K562 (cell line): ENCODE results near the gene EPHB1. TPM values are rescaled to one million over a fixed set of nuclear protein-coding genes. Genes with fewer than 3 reads are reported as not detected.

Experiments used
- ATAC-seq: fragments of 200-7000 bp; cut with Tn5 transposase; 3 replicates; pipeline ENCODE4 v1.9.1; 2020; ENCODE audit warnings: moderate library complexity
- BruUV-seq: library from RNA; stranded (reverse); fragments of 400-500 nt; replicated peaks from 2 replicates; lab custom pipeline; 2021; lab: Mats Ljungman, UMichigan
- CTCF ChIA-PET: fragments of 300-600 bp; formaldehyde crosslinking; extraction: SDS; loops from one replicate; lab custom pipeline; 2021; ENCODE audit warnings: low intra/inter-chr PET ratio; lab: Yijun Ruan, JAX
- POLR2A ChIA-PET: fragments of 300-600, 350-650 bp; sonication (Branson Sonifier 250); formaldehyde crosslinking; extraction: SDS; loops from one replicate; lab custom pipeline; 2021; ENCODE audit warnings: antibody characterized with exemption, inconsistent platforms; lab: Yijun Ruan, JAX
- DNase-seq, 4 experiments: peaks; one replicate each; pipeline versions ENCODE4 v3.0.0 to v3.0.0-alpha.2; 2011 to 2018; ENCODE audit warnings: low spot score in 3 of 4, mixed read lengths in 3 of 4; ENCODE audit errors: extremely low read depth in 1 of 4
- FAIRE-seq: peaks from 2 replicates; lab custom pipeline; 2011; peaks lifted over from hg19 to GRCh38; lab: Jason Lieb, UNC
- H2AFZ ChIP-seq: 2 replicates; pipeline ENCODE4 v1.6.0; 2011; ENCODE audit warnings: low read depth, low read length, control low read depth, inconsistent platforms
- H3K27ac ChIP-seq: fragments of 200-600 bp; 3 replicates; pipeline ENCODE4 v1.8.0; 2011; ENCODE audit warnings: low read depth, mild to moderate bottlenecking, control low read depth, inconsistent platforms, low read length, moderate library complexity, mixed read lengths; ENCODE audit errors: extremely low read depth
- H3K27me3 ChIP-seq, 2 experiments: fragments of 300-600 bp in 1 of 2; 2 replicates in 1 of 2; 3 replicates in 1 of 2; pipeline versions ENCODE4 v1.6.0 to v1.8.0; 2011; ENCODE audit warnings: inconsistent platforms in 2 of 2, low read length in 2 of 2, mild to moderate bottlenecking in 1 of 2, mixed read lengths in 1 of 2, moderate library complexity in 1 of 2; ENCODE audit not compliant: control insufficient read depth in 2 of 2, insufficient read depth in 2 of 2
- H3K36me3 ChIP-seq: fragments of 300-600 bp; 3 replicates; pipeline ENCODE4 v1.8.0; 2011; ENCODE audit warnings: mild to moderate bottlenecking, low read length, inconsistent platforms; ENCODE audit not compliant: control insufficient read depth, insufficient read depth
- H3K4me1 ChIP-seq, 2 experiments: fragments of 200-600 bp in 1 of 2; replicated peaks in 1 of 2; 2 replicates in 1 of 2; 3 replicates in 1 of 2; pipeline versions ENCODE4 v1.5.1 to v1.8.0; 2011; ENCODE audit warnings: inconsistent platforms in 2 of 2, low read length in 2 of 2, mild to moderate bottlenecking in 1 of 2, mixed read lengths in 1 of 2, moderate library complexity in 1 of 2; ENCODE audit not compliant: control insufficient read depth in 2 of 2, insufficient read depth in 2 of 2
- H3K4me2 ChIP-seq: 2 replicates; pipeline ENCODE4 v1.6.1; 2011; ENCODE audit warnings: low read length, control low read depth, inconsistent platforms, mixed read lengths; ENCODE audit not compliant: insufficient read depth
- H3K4me3 ChIP-seq: fragments of 200-600 bp; sonication (generic), shearing (Covaris generic); 2 replicates; pipeline ENCODE4 v1.5.1; 2016; ENCODE audit warnings: control low read depth, inconsistent platforms
- H3K79me2 ChIP-seq: fragments of 200-600 bp; 3 replicates; pipeline ENCODE4 v1.8.0; 2011; ENCODE audit warnings: low read length, inconsistent platforms; ENCODE audit not compliant: control insufficient read depth, insufficient read depth
- H3K9ac ChIP-seq, 2 experiments: 2 replicates each; pipeline versions ENCODE4 v1.6.0 to v1.6.1; 2011; ENCODE audit warnings: low read depth in 2 of 2, low read length in 2 of 2, control low read depth in 1 of 2, inconsistent platforms in 1 of 2, mild to moderate bottlenecking in 1 of 2, mixed read lengths in 1 of 2; ENCODE audit not compliant: insufficient read depth in 1 of 2
- H3K9me1 ChIP-seq: one replicate; pipeline ENCODE4 v1.6.0; 2011; ENCODE audit warnings: inconsistent platforms, mild to moderate bottlenecking, low read length, moderate library complexity; ENCODE audit not compliant: control insufficient read depth, insufficient read depth
- H3K9me3 ChIP-seq: replicated peaks from 2 replicates; pipeline ENCODE4 v1.5.1; 2011; ENCODE audit warnings: low read depth, low read length, inconsistent platforms; ENCODE audit not compliant: control insufficient read depth, insufficient read depth
- H4K20me1 ChIP-seq: replicated peaks from 2 replicates; pipeline ENCODE4 v1.6.1; 2011; ENCODE audit warnings: low read length, inconsistent platforms, mixed read lengths; ENCODE audit not compliant: control insufficient read depth, insufficient read depth
- MYBL2 ChIP-seq, 2 experiments: fragments of 450-650 bp in 1 of 2; sonication (generic) in 1 of 2; formaldehyde crosslinking in 1 of 2; IDR thresholded peaks; 2 replicates each; pipeline versions ENCODE4 v1.6.1 to v1.8.1; 2017 to 2022; ENCODE audit warnings: borderline replicate concordance in 1 of 2, inconsistent platforms in 1 of 2, low read depth in 1 of 2, mild to moderate bottlenecking in 1 of 2, missing genetic modification reagents in 1 of 2, moderate library complexity in 1 of 2
- ZNF668 ChIP-seq: fragments of 250-450 bp; sonication (Bioruptor Pico); IDR thresholded peaks from 2 replicates; pipeline ENCODE4 v1.8.0; 2022; ENCODE audit warnings: mild to moderate bottlenecking, inconsistent platforms
- WGBS: fragments of 100-300 bp; shearing (Covaris generic); methylation state at CpG from one replicate; pipeline ENCODE4 v1.1.6; 2016; ENCODE audit warnings: low coverage, mixed read lengths; ENCODE audit not compliant: insufficient coverage; ENCODE audit errors: missing lambda C conversion rate; 5-methylcytosine and 5-hydroxymethylcytosine counted together
- in situ Hi-C: fragments of 300-500 bp; cut with MboI; formaldehyde crosslinking; loops from 4 replicates; pipeline ENCODE4 v1.15.0; 2018; ENCODE audit warnings: inconsistent platforms, mixed read lengths
- intact Hi-C: fragments of 100-400 bp; cut with micrococcal nuclease; formaldehyde crosslinking; loops from 2 replicates; pipeline ENCODE4 v1.14.2; 2022
- polyA plus RNA-seq, 8 experiments: library from polyadenylated mRNA; depleted of rRNA in 4 of 8; stranded (reverse) in 5 of 8; unstranded in 3 of 8; fragments of >200 nt; fragmentation: Nextera tagmentation in 2 of 8; fragmentation: Illumina TruSeq in 1 of 8; extraction: Ambion mirVana in 2 of 8; extraction: Trizol in 1 of 8; gene quantifications; 2 replicates each; pipeline versions ENCODE4 v1.2.1 to v1.2.3, GENCODE V29; 2011 to 2014; ENCODE audit warnings: inconsistent platforms in 1 of 8, missing spikeins in 1 of 8
- total RNA-seq, 7 experiments: library from RNA; depleted of rRNA in 6 of 7; stranded (reverse); fragments of >200 nt in 6 of 7; fragmentation: Illumina TruSeq in 2 of 7; extraction: Trizol in 2 of 7; gene quantifications; 2 replicates each; pipeline versions ENCODE4 v1.2.1 to v1.2.3, GENCODE V29; 2011 to 2021; ENCODE audit warnings: low replicate concordance in 1 of 7
- TF ChIP-seq, protein P1 (sequence below): fragments of 250-450 bp; sonication (Bioruptor Pico); IDR thresholded peaks from 2 replicates; pipeline ENCODE4 v1.4.0; 2020

Gene EPHB1
- total and polyA plus RNA-seq, 9 of the 15 experiments (the other 6 are each of a cell fraction or from before 2014, with no cell fraction given): 0.29 TPM; not detected in 8

DNA sequence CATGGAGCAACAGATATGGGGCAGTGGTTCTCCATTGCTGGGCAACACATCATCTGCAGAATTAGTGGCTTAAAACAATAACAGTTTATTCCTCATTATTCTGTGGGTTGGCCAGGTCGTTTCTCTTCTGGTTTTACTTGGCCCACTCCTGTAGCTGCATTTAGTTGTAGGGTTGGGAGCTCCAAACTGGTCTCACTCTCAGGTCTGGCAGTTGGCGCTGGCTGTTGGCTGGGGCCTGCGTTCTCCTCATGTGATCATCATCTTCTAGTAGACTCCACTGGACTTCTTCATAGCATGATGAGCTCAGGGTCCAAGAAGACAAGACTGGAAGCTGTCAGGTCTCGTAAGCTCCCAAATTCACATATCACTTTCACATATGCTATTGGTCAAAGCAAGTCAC is 91.9 kb downstream of the EPHB1 start:
- FAIRE-seq: no peak
- Histone ChIP-seq H3K79me2 (no peaks in the 10 kb centered on the region), H3K4me2 (no peak overlapping the region), H3K4me1 (no peaks in the 10 kb centered on the region), H3K27me3 (no peaks in the 10 kb centered on the region; a peak in 1 of 5 replicates), H3K9me1 (no peaks in the 10 kb centered on the region), H3K9ac (no peak overlapping the region), H4K20me1 (no peaks in the 10 kb centered on the region; the same call in 1 of the 2 replicates), H3K9me3 (no peaks in the 10 kb centered on the region)
- ChIA-PET CTCF (no interaction called here), POLR2A (no interaction called here)
- no TSS peak for BruUV-seq
- WGBS: 0% methylated on average over 2 of the region's 4 CpGs
- no peak for DNase-seq
- ATAC-seq: no peak
- TF ChIP-seq MYBL2 (IDR thresholded peaks at IDR 0.05; ENCODE audit: low read depth) (no peak), MYBL2 (CRISPR knock-in tag; IDR thresholded peaks at IDR 0.05; ENCODE audit: borderline replicate concordance) (no peak), ZNF668 (no peak)
- TF ChIP-seq, protein P1, sequence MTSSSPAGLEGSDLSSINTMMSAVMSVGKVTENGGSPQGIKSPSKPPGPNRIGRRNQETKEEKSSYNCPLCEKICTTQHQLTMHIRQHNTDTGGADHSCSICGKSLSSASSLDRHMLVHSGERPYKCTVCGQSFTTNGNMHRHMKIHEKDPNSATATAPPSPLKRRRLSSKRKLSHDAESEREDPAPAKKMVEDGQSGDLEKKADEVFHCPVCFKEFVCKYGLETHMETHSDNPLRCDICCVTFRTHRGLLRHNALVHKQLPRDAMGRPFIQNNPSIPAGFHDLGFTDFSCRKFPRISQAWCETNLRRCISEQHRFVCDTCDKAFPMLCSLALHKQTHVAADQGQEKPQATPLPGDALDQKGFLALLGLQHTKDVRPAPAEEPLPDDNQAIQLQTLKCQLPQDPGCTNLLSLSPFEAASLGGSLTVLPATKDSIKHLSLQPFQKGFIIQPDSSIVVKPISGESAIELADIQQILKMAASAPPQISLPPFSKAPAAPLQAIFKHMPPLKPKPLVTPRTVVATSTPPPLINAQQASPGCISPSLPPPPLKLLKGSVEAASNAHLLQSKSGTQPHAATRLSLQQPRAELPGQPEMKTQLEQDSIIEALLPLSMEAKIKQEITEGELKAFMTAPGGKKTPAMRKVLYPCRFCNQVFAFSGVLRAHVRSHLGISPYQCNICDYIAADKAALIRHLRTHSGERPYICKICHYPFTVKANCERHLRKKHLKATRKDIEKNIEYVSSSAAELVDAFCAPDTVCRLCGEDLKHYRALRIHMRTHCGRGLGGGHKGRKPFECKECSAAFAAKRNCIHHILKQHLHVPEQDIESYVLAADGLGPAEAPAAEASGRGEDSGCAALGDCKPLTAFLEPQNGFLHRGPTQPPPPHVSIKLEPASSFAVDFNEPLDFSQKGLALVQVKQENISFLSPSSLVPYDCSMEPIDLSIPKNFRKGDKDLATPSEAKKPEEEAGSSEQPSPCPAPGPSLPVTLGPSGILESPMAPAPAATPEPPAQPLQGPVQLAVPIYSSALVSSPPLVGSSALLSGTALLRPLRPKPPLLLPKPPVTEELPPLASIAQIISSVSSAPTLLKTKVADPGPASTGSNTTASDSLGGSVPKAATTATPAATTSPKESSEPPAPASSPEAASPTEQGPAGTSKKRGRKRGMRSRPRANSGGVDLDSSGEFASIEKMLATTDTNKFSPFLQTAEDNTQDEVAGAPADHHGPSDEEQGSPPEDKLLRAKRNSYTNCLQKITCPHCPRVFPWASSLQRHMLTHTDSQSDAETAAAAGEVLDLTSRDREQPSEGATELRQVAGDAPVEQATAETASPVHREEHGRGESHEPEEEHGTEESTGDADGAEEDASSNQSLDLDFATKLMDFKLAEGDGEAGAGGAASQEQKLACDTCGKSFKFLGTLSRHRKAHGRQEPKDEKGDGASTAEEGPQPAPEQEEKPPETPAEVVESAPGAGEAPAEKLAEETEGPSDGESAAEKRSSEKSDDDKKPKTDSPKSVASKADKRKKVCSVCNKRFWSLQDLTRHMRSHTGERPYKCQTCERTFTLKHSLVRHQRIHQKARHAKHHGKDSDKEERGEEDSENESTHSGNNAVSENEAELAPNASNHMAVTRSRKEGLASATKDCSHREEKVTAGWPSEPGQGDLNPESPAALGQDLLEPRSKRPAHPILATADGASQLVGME (CRISPR knock-in tag): no peak
- TF ChIP-seq, all 486 proteins: peak for 0
- intact Hi-C loops (no loop called here), in situ Hi-C loops (no loop called here)
- no peaks in the 10 kb centered on the region for H3K36me3 ChIP-seq
- no peak overlapping the region for H2AFZ ChIP-seq
- no peak overlapping the region for H3K27ac ChIP-seq
- no peak overlapping the region for H3K4me3 ChIP-seq
